DOHH2 (cell line): ENCODE results near the gene EXOSC9.
"Not testable (repeated sequence)": the region's sequence is repeated elsewhere in the genome, so short reads cannot be mapped to it uniquely, and the experiment has no call there.

ENCODE experiments used
- CTCF ChIP-seq: fragments of 200-600 bp; sonication (generic); IDR thresholded peaks from one replicate; pipeline ENCODE4 v1.5.1; 2014; ENCODE audit warnings: antibody characterized with exemption, mild to moderate bottlenecking, low read depth, low read length; ENCODE audit not compliant: poor library complexity, severe bottlenecking
- EZH2phosphoT487 ChIP-seq: fragments of 200-600 bp; sonication (generic); IDR thresholded peaks from 2 replicates; pipeline ENCODE4 v1.6.1; 2017; ENCODE audit warnings: borderline replicate concordance, mild to moderate bottlenecking, antibody characterized with exemption, low read length, moderate library complexity, mixed read lengths

- not testable (repeated sequence) for TF ChIP-seq CTCF, EZH2phosphoT487
Observed at GRCh38 chr4:121752142-121752541, 49.0 kb upstream of the EXOSC9 start.
